WTC11 (cell line): ENCODE data around the gene CAMTA1. TPM values are rescaled to one million over a fixed set of nuclear protein-coding genes. Genes with fewer than 3 reads are reported as not detected.

Source experiments
- ATAC-seq: fragments of 200-7000 bp; cut with Tn5 transposase; 2 replicates; pipeline ENCODE4 v1.10.0; 2021; ENCODE audit warnings: mild to moderate bottlenecking, moderate library complexity
- CTCF ChIA-PET: fragments of 300-600 bp; sonication (Branson Sonifier 250); formaldehyde crosslinking; loops from one replicate; lab custom pipeline; 2021; ENCODE audit warnings: antibody characterized with exemption; lab: Charles Lee
- POLR2A ChIA-PET: fragments of 350-600 bp; sonication (Branson Sonifier 250); formaldehyde crosslinking; loops from one replicate; lab custom pipeline; 2021; ENCODE audit warnings: antibody characterized with exemption; lab: Charles Lee
- DNase-seq: peaks from one replicate; pipeline ENCODE4 v3.0.0; 2021; ENCODE audit warnings: low spot score
- H3K27ac Mint-ChIP-seq: 2 replicates; pipeline ENCODE4 v1.8.0; 2021; ENCODE audit warnings: mixed read lengths
- H3K27me3 Mint-ChIP-seq: 2 replicates; pipeline ENCODE4 v1.8.0; 2021; ENCODE audit warnings: low read depth, mild to moderate bottlenecking, moderate library complexity, mixed read lengths
- H3K36me3 Mint-ChIP-seq: 2 replicates; pipeline ENCODE4 v1.8.0; 2021; ENCODE audit warnings: mixed read lengths
- H3K4me1 Mint-ChIP-seq: 2 replicates; pipeline ENCODE4 v1.8.0; 2022; ENCODE audit warnings: mixed read lengths
- H3K4me3 Mint-ChIP-seq: 2 replicates; pipeline ENCODE4 v1.8.0; 2021; ENCODE audit warnings: mild to moderate bottlenecking, moderate library complexity, mixed read lengths
- H3K9me3 Mint-ChIP-seq: 2 replicates; pipeline ENCODE4 v1.8.0; 2021; ENCODE audit warnings: mixed read lengths
- ATF1 ChIP-seq: sonication (generic); formaldehyde crosslinking; IDR thresholded peaks from 2 replicates; pipeline ENCODE4 v1.8.1; 2023; ENCODE audit warnings: mild to moderate bottlenecking, moderate library complexity, missing genetic modification reagents
- CDX4 ChIP-seq: fragments of 250-450 bp; sonication (Bioruptor Pico); IDR thresholded peaks from 2 replicates; pipeline ENCODE4 v1.9.0; 2021; ENCODE audit warnings: moderate library complexity, mild to moderate bottlenecking, inconsistent platforms, borderline replicate concordance
- E2F1 ChIP-seq: sonication (generic); formaldehyde crosslinking; IDR thresholded peaks from 2 replicates; pipeline ENCODE4 v1.8.0; 2022; ENCODE audit warnings: mild to moderate bottlenecking, missing genetic modification reagents
- E2F5 ChIP-seq: sonication (generic); formaldehyde crosslinking; IDR thresholded peaks from 2 replicates; pipeline ENCODE4 v1.8.1; 2022; ENCODE audit warnings: mild to moderate bottlenecking, moderate library complexity, missing genetic modification reagents
- ELF4 ChIP-seq: sonication (generic); formaldehyde crosslinking; IDR thresholded peaks from 2 replicates; pipeline ENCODE4 v1.8.1; 2022; ENCODE audit warnings: low read depth, mild to moderate bottlenecking, moderate library complexity, missing genetic modification reagents
- FOXJ3 ChIP-seq: sonication (generic); formaldehyde crosslinking; IDR thresholded peaks from 2 replicates; pipeline ENCODE4 v1.9.0; 2021; ENCODE audit warnings: missing genetic modification reagents, mild to moderate bottlenecking, borderline replicate concordance
- FOXP4 ChIP-seq: sonication (generic); formaldehyde crosslinking; IDR thresholded peaks from 2 replicates; pipeline ENCODE4 v1.8.0; 2022; ENCODE audit warnings: mild to moderate bottlenecking, missing genetic modification reagents
- GRHL2 ChIP-seq: fragments of 250-450 bp; sonication (Bioruptor Pico); IDR thresholded peaks from 2 replicates; pipeline ENCODE4 v1.8.0; 2022; ENCODE audit warnings: mild to moderate bottlenecking, moderate library complexity; ENCODE audit not compliant: insufficient replicate concordance, severe bottlenecking
- JAZF1 ChIP-seq: fragments of 250-450 bp; sonication (Bioruptor Pico); IDR thresholded peaks from 2 replicates; pipeline ENCODE4 v1.9.0; 2021; ENCODE audit warnings: moderate library complexity, mild to moderate bottlenecking, inconsistent platforms
- JUN ChIP-seq: sonication (generic); formaldehyde crosslinking; IDR thresholded peaks from 2 replicates; pipeline ENCODE4 v1.8.0; 2023; ENCODE audit warnings: mild to moderate bottlenecking, missing genetic modification reagents
- MAX ChIP-seq: sonication (generic); formaldehyde crosslinking; IDR thresholded peaks from 2 replicates; pipeline ENCODE4 v1.8.0; 2022; ENCODE audit warnings: mild to moderate bottlenecking, missing genetic modification reagents
- MXD4 ChIP-seq: fragments of 250-450 bp; sonication (Bioruptor Pico); IDR thresholded peaks from 2 replicates; pipeline ENCODE4 v1.8.0; 2021; ENCODE audit warnings: mild to moderate bottlenecking, moderate library complexity, borderline replicate concordance
- MYBL2 ChIP-seq: sonication (generic); formaldehyde crosslinking; IDR thresholded peaks from 2 replicates; pipeline ENCODE4 v1.8.1; 2023; ENCODE audit warnings: mild to moderate bottlenecking, moderate library complexity, missing genetic modification reagents
- NFE2L1 ChIP-seq: sonication (generic); formaldehyde crosslinking; IDR thresholded peaks from 2 replicates; pipeline ENCODE4 v1.8.1; 2023; ENCODE audit warnings: missing genetic modification reagents
- NFYB ChIP-seq: sonication (generic); formaldehyde crosslinking; conservative IDR thresholded peaks from 2 replicates; pipeline ENCODE4 v1.8.0; 2022; ENCODE audit warnings: low read depth, missing genetic modification reagents
- OVOL2 ChIP-seq: fragments of 250-450 bp; sonication (Bioruptor Pico); IDR thresholded peaks from 2 replicates; pipeline ENCODE4 v1.9.0; 2021; ENCODE audit warnings: mild to moderate bottlenecking, borderline replicate concordance
- PRDM15 ChIP-seq: sonication (generic); formaldehyde crosslinking; IDR thresholded peaks from 2 replicates; pipeline ENCODE4 v1.8.0; 2022; ENCODE audit warnings: missing genetic modification reagents
- RORB ChIP-seq: fragments of 250-450 bp; sonication (Bioruptor Pico); IDR thresholded peaks from 2 replicates; pipeline ENCODE4 v1.9.0; 2021; ENCODE audit warnings: mild to moderate bottlenecking
- SOX15 ChIP-seq: fragments of 250-450 bp; sonication (Bioruptor Pico); IDR thresholded peaks from 2 replicates; pipeline ENCODE4 v1.9.0; 2021; ENCODE audit warnings: mild to moderate bottlenecking
- ZBTB43 ChIP-seq: sonication (generic); formaldehyde crosslinking; IDR thresholded peaks from 2 replicates; pipeline ENCODE4 v1.8.1; 2023; ENCODE audit warnings: mild to moderate bottlenecking, missing genetic modification reagents
- ZMAT4 ChIP-seq: fragments of 250-450 bp; sonication (Bioruptor Pico); IDR thresholded peaks from 2 replicates; pipeline ENCODE4 v1.9.0; 2021; ENCODE audit warnings: mild to moderate bottlenecking
- ZNF138 ChIP-seq: sonication (generic); formaldehyde crosslinking; conservative IDR thresholded peaks from 2 replicates; pipeline ENCODE4 v1.8.1; 2022; ENCODE audit warnings: mild to moderate bottlenecking, moderate library complexity, missing genetic modification reagents
- ZNF232 ChIP-seq: sonication (generic); formaldehyde crosslinking; IDR thresholded peaks from 2 replicates; pipeline ENCODE4 v1.8.0; 2022; ENCODE audit warnings: mild to moderate bottlenecking, missing genetic modification reagents
- ZNF512 ChIP-seq: sonication (generic); formaldehyde crosslinking; IDR thresholded peaks from 2 replicates; pipeline ENCODE4 v1.8.1; 2022; ENCODE audit warnings: missing genetic modification reagents, borderline replicate concordance
- total RNA-seq: library from RNA; stranded (reverse); gene quantifications from 3 replicates; pipeline ENCODE4 v1.2.3, GENCODE V29; 2021

Gene CAMTA1
- total RNA-seq, 1 experiment from 2014 or later, result 86.4 TPM

GRCh38 chr1:7261490-7261889 lies 476.2 kb downstream of the CAMTA1 start:
- ChIA-PET POLR2A (interaction anchor here (0.6 kb wide), 1 partner anchor 1468 kb away, joined by 4 read pairs; no protein-coding TSS in a partner anchor), CTCF (interaction anchor here (0.6 to 1.4 kb wide), 7 partner anchors 37 to 279 kb away, joined by 3 to 4 read pairs (median 3); no protein-coding TSS in a partner anchor)
- no peak for TF ChIP-seq RORB (CRISPR knock-in tag)
- TF ChIP-seq ZMAT4, result no peak
- TF ChIP-seq GRHL2 (CRISPR knock-in tag), result no peak
- no peak for TF ChIP-seq JAZF1
- TF ChIP-seq FOXJ3 (CRISPR knock-in tag), result no peak
- no peak for TF ChIP-seq CDX4 (CRISPR knock-in tag)
- TF ChIP-seq ATF1 (CRISPR knock-in tag), result no peak
- no peak for TF ChIP-seq ZNF512 (CRISPR knock-in tag)
- TF ChIP-seq ZNF232, result no peak
- no peak for TF ChIP-seq NFYB
- TF ChIP-seq FOXP4, result no peak
- no peak for TF ChIP-seq SOX15 (CRISPR knock-in tag)
- no peak for TF ChIP-seq ELF4 (CRISPR knock-in tag)
- no peak for TF ChIP-seq ZNF138 (CRISPR knock-in tag)
- no peak for TF ChIP-seq MYBL2
- TF ChIP-seq MAX (CRISPR knock-in tag), result no peak
- no peak for TF ChIP-seq JUN (CRISPR knock-in tag)
- H3K9me3 Mint-ChIP-seq, result no peaks in the 10 kb centered on the region
- DNase-seq (peak; percentile 49), ATAC-seq (peak; percentile 87)
- H3K4me1 Mint-ChIP-seq, result peaks cover 21% of the 10 kb centered on the region
- no peak overlapping the region for H3K4me3 Mint-ChIP-seq
- peaks cover under 1% of the 10 kb centered on the region; the same call in 1 of the 2 replicates for H3K27me3 Mint-ChIP-seq
- no peak overlapping the region for H3K27ac Mint-ChIP-seq
- H3K36me3 Mint-ChIP-seq, result no peaks in the 10 kb centered on the region

GRCh38 chr1:7262611-7263010 lies 477.4 kb downstream of the CAMTA1 start:
- ChIA-PET CTCF (interaction anchor here (0.8 to 1.4 kb wide), 3 partner anchors 27 to 55 kb away, joined by 3 read pairs; no protein-coding TSS in a partner anchor), POLR2A (no interaction called here)
- TF ChIP-seq E2F5 (no peak), NFE2L1 (CRISPR knock-in tag) (no peak), JAZF1 (no peak), OVOL2 (no peak), ZBTB43 (CRISPR knock-in tag) (no peak), MXD4 (CRISPR knock-in tag) (no peak), E2F1 (no peak), PRDM15 (CRISPR knock-in tag) (no peak)
- Mint-ChIP-seq H3K4me1 (peaks cover 10% of the 10 kb centered on the region; the same call in 1 of the 2 replicates), H3K27ac (0 out of 2 replicates have a peak overlapping the region, but pooled peaks have one; percentile 46), H3K36me3 (no peaks in the 10 kb centered on the region), H3K27me3 (peaks cover 2% of the 10 kb centered on the region; the same call in 1 of the 2 replicates), H3K4me3 (no peak overlapping the region), H3K9me3 (no peaks in the 10 kb centered on the region; the same call in 1 of the 2 replicates)
- DNase-seq, result no peak
- no peak for ATAC-seq
